DND-41 (cell line): Measurements from ENCODE around the gene ATAD3C.

Experiments
- EZH2 ChIP-seq: IDR thresholded peaks from 3 replicates; pipeline ENCODE4 v1.6.1; 2012; ENCODE audit warnings: borderline replicate concordance, low read depth, mild to moderate bottlenecking, moderate library complexity, low read length, inconsistent platforms; ENCODE audit not compliant: severe bottlenecking
- TF ChIP-seq, protein P1 (sequence below): IDR thresholded peaks from 2 replicates; pipeline ENCODE4 v1.5.1; 2012; ENCODE audit warnings: borderline replicate concordance, low read length, moderate library complexity, mild to moderate bottlenecking; ENCODE audit not compliant: poor library complexity, severe bottlenecking; ENCODE audit errors: extremely low read depth

DNA sequence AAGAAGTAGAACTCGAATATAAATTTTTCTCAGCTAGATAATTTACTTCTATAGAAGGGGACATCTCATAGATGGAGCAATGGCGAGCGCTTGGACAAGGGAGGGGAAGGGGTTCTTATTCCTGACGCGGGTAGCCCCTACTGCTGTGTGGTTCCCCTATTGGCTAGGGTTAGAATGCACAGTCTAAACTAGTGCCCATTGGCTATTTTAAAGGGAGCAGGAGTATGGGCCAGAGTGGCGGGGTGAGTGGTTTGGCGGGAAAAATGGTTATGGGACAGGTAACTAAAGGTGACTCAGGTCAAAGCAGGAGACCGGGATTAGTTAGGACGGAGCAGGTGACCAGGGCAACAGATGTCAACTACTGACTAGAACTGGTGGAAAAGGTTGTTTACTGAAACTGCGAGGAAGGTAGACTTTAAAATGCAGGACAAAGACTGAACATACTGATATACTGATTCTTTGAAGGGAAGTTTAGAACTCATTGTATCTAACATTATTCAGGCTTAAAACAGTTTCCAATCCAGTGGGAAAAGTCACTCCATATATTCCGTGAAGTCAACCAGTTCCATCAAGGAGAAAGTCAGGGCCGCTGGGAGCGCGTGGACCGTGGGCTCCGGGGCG, 61.5 kb downstream of the ATAD3C start:
- TF ChIP-seq, protein P1, sequence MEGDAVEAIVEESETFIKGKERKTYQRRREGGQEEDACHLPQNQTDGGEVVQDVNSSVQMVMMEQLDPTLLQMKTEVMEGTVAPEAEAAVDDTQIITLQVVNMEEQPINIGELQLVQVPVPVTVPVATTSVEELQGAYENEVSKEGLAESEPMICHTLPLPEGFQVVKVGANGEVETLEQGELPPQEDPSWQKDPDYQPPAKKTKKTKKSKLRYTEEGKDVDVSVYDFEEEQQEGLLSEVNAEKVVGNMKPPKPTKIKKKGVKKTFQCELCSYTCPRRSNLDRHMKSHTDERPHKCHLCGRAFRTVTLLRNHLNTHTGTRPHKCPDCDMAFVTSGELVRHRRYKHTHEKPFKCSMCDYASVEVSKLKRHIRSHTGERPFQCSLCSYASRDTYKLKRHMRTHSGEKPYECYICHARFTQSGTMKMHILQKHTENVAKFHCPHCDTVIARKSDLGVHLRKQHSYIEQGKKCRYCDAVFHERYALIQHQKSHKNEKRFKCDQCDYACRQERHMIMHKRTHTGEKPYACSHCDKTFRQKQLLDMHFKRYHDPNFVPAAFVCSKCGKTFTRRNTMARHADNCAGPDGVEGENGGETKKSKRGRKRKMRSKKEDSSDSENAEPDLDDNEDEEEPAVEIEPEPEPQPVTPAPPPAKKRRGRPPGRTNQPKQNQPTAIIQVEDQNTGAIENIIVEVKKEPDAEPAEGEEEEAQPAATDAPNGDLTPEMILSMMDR = peak; percentile 17
- TF ChIP-seq EZH2 = no peak
